CD4-positive, alpha-beta T cell treated with Interleukin-6 at 100 ng/mL for 8 hours (primary cell): ENCODE measurements around the gene ADAMTS7.
"Not testable (repeated sequence)": the region's sequence is repeated elsewhere in the genome, so short reads cannot be mapped to it uniquely, and the experiment has no call there.

ENCODE experiments used
- DNase-seq: peaks from one replicate; pipeline ENCODE4 v3.0.0-alpha.2; 2020; ENCODE audit warnings: mixed read lengths, low spot score

ADAMTS7 gene

GRCh38 chr15:78763796-78764241 is 47.4 kb downstream of the ADAMTS7 start:
- DNase-seq = no peak

GRCh38 chr15:78762985-78763795 is 48.1 kb downstream of the ADAMTS7 start:
- no peak for DNase-seq

- not testable (repeated sequence) for DNase-seq
These were observed 48.8 kb downstream of the ADAMTS7 start for GRCh38 chr15:78762386-78762961.

DNA sequence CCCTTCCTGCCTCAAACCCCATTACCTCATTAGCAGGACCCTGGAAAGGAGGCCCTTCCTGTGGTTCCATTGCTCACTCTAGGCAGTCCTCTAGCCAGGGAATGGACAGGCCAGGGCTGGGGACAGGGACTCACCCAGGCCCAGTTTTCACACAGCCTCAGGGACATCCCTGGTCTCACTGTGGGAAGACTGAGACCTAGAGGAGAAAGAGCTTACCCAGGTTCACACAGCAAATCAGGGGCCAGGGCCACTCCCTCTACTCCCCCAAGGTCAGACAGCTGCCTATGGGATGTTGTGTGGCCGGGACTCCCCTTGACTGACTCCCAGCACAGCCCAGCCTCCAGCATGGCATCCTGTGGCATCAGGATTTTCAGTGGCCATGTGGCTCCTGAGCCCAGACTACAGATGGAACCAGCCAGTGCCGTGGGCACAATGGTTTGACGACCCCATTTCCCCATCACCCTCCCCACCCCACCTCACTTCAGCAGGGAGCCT is 49.3 kb downstream of the ADAMTS7 start:
- DNase-seq = no peak

DNA sequence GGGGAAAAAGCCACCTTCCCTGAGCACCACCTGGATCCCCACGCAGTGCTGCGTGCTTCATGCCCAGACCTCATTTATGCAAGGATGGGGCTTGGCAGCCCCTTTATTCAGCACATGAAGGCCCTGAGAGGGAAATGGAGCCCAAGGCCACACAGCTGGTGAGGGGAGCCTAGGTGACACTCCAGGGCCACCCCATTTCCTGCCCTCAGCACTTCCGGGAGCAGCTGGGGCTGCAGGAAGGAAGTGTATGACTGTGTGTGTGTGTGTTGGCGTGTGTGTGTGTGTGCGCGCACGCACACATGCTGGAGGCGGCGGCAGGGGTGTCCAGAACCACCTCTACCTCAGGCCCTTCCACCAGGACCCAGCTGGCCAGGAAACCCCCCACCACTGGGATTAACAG is 49.8 kb downstream of the ADAMTS7 start:
- DNase-seq = peak; percentile 89

DNA sequence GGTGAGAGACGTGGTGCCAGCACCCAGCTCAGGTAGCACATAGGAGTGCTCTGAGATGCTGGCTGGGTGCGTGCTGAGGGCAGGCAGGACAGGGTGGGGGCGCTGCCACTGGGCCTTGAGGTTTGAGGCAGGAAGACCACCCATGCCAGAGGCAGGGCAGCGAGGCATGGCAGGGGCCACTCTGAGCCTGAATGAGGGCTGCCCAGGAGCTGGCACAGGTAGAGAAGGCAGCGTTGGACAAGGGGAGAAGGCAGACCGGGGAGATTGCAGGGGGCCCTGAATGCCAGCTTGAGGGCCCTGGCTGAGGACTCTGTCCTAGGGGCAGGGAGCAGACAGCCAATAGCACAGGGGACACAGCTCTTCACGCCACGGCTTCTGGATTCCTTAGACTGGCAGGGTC is 50.2 kb downstream of the ADAMTS7 start:
- no peak for DNase-seq

- not testable (repeated sequence) for DNase-seq
These were observed 51.0 kb downstream of the ADAMTS7 start for GRCh38 chr15:78760091-78760882.

- not testable (repeated sequence) for DNase-seq
These were observed 51.8 kb downstream of the ADAMTS7 start for GRCh38 chr15:78759361-78759998.

GRCh38 chr15:78758486-78759200 is 52.6 kb downstream of the ADAMTS7 start:
- not testable (repeated sequence) for DNase-seq

- not testable (repeated sequence) for DNase-seq
These were observed 53.2 kb downstream of the ADAMTS7 start for GRCh38 chr15:78758084-78758483.

GRCh38 chr15:78757636-78757905 is 53.7 kb downstream of the ADAMTS7 start:
- DNase-seq = no peak

- DNase-seq = peak; percentile 16
These were observed 54.3 kb downstream of the ADAMTS7 start for GRCh38 chr15:78756781-78757635.

- DNase-seq = peak; percentile 19
These were observed 55.2 kb downstream of the ADAMTS7 start for GRCh38 chr15:78755900-78756591.

DNA sequence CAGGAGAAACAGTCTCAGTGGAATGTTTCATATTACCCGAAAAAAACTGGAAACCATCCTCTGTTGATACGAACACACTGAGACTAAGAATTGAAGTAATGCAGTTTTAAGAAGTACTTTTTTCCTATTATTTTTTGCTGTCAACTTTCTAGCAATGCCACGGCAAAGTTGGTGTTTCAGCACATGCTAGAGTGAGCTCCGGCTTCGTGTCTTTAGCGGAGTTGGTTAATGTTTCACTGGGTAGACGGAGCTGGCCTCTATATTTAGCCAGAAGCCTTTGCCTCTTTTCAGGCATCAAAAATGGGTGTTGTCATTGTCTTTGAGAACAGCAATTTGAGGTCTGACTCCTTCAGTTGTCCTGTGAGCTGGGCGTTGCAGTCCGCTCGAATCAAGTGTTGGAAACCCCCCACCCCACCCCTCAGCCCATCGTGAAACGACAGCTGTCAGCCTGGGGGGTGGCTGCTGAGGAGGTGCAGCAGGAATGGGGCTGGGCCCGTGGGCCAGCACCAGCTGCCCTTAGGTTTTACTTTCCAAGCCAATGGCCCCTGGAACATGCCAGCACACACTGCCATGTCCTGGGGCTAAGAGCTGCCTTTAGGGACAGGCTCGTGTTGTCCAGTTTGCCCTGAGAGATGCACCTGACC is 56.5 kb downstream of the ADAMTS7 start:
- DNase-seq = not testable (repeated sequence)

GRCh38 chr15:78753751-78754535 is 57.3 kb downstream of the ADAMTS7 start:
- not testable (repeated sequence) for DNase-seq

- DNase-seq = not testable (repeated sequence)
These were observed 58.0 kb downstream of the ADAMTS7 start for GRCh38 chr15:78753359-78753659.

- DNase-seq = no peak
These were observed 58.5 kb downstream of the ADAMTS7 start for GRCh38 chr15:78752492-78753358.

- no peak for DNase-seq
These were observed 59.7 kb downstream of the ADAMTS7 start for GRCh38 chr15:78751602-78751979.
